GM13977 (cell line): ENCODE data around the gene DGKB.

Source experiments
- DNase-seq: peaks from one replicate; pipeline ENCODE4 v3.0.0; 2012; ENCODE audit warnings: low spot score
- CTCF ChIP-seq: IDR thresholded peaks from 2 replicates; pipeline ENCODE4 v1.5.1; 2012; ENCODE audit warnings: mild to moderate bottlenecking, control low read depth; ENCODE audit not compliant: insufficient read depth; ENCODE audit errors: extremely low read depth, missing control alignments
- in situ Hi-C: fragments of 300-500 bp; cut with MboI; formaldehyde crosslinking; loops from one replicate; pipeline ENCODE4 v1.12.0; 2022; ENCODE audit warnings: low sequenced_read_pairs, low pct_unique_long_range_greater_than_20kb, mixed read lengths, inconsistent platforms; ENCODE audit not compliant: unreplicated experiment

Gene DGKB

GRCh38 chr7:14896461-14896860 lies 6.1 kb downstream of the DGKB start:
- no peak for DNase-seq
- no peak for TF ChIP-seq CTCF
- in situ Hi-C loops, result no loop called here

DNA sequence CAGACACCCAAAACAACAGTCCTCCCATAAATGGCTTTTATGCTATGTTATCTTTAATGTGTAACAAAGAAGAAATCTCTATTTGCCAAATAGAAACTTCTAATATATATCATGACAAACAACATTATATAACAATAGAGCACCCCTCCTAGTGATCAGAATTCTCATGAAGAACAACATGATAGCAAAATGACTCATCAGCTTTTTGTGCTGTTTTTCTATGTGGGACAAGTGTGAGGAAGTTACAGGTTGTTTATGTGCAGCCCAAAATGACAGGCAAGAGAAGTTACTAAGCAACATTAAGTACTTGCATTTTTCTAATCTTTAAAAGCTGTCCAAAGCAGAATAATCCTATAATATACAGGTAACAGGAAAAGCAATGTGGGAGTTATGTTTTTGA lies 7.7 kb downstream of the DGKB start:
- TF ChIP-seq CTCF, result no peak
- DNase-seq, result no peak
- in situ Hi-C loops, result no loop called here

DNA sequence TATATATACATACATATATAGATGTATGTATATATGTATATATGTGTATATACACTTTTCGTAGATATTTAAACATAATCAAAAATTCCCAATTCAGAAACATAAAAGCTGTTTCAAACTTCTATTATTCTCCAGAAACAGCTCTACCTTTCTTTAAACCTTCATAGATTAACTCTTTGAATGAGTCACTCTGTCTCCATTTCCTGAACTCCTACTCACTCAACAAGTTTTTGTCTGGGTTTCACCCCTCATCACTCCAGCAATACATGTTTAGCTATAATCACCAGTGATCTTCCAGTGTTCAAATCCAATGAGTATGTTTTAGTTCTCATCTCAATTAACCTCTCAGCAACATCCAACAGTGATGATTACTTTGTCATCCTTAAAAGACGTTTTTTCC lies 9.6 kb downstream of the DGKB start:
- in situ Hi-C loops, result no loop called here
- DNase-seq, result no peak
- no peak for TF ChIP-seq CTCF

DNA sequence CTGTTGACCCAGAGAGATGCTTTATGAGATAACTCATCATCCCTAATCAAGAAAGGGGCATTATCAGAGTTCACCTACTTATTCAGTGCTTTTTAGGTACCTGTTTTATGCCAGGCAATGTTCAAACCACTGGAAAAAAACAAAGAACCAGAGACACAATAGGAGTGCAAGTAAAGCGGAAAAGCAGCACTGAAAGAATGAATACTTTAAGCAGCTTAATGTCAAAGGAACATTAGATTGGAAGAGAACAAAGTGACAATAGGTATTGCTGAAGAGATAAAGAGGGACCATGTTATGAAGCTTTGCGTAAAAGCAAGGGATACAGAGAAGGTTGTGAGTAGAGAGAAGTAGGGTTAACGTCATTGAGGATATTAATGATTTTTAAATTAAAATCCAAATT lies 11.3 kb downstream of the DGKB start:
- no peak for DNase-seq
- no peak for TF ChIP-seq CTCF
- in situ Hi-C loops, result no loop called here

- in situ Hi-C loops, result no loop called here
- no peak for TF ChIP-seq CTCF
- no peak for DNase-seq
Observed at GRCh38 chr7:14888962-14889361, 13.6 kb downstream of the DGKB start.

DNA sequence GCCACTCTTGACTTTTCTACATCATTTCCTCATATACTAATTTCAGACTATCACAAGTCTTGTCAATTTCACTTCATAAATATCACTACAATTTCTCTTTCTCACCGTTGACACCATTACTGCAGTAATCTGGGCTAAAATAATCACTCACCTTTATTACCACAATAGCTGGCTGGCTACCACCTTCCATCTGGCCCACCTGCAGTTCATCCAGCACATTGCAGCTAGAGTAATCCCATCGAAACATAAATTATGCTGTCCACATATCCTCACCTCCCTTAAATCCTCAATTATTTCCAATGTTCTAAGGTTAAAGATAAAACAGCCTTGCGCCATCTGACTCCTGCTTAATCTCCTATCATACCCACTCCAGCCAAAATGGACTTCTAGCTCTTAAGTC lies 16.0 kb downstream of the DGKB start:
- no peak for DNase-seq
- no peak for TF ChIP-seq CTCF
- in situ Hi-C loops, result no loop called here

GRCh38 chr7:14875941-14876587 lies 26.5 kb downstream of the DGKB start:
- DNase-seq, result no peak
- TF ChIP-seq CTCF, result no peak
- in situ Hi-C loops, result no loop called here
